ENCODE data around the gene SHISAL2A.
A peak's percentile ranks its signal among the peaks of the same experiment; 100 is the strongest.

SHISAL2A gene

GRCh38 chr1:52659851-52660596 lies 27.1 kb downstream of the SHISAL2A start:
- no peak for DNase-seq (ENCODE audit: low spot score)

GRCh38 chr1:52660807-52661206 lies 27.8 kb downstream of the SHISAL2A start:
- no peak for DNase-seq (ENCODE audit: low spot score)

- DNase-seq (ENCODE audit: low spot score), result no peak
These were observed 29.8 kb downstream of the SHISAL2A start for GRCh38 chr1:52662645-52663313.

GRCh38 chr1:52663716-52664115 lies 30.7 kb downstream of the SHISAL2A start:
- no peak for DNase-seq (ENCODE audit: low spot score)

- DNase-seq (ENCODE audit: low spot score), result no peak
These were observed 32.3 kb downstream of the SHISAL2A start for GRCh38 chr1:52665006-52665941.

GRCh38 chr1:52667290-52667689 lies 34.3 kb downstream of the SHISAL2A start:
- no peak for DNase-seq (ENCODE audit: low spot score)

GRCh38 chr1:52667984-52668383 lies 35.0 kb downstream of the SHISAL2A start:
- no peak for DNase-seq (ENCODE audit: low spot score)

- DNase-seq (ENCODE audit: low spot score), result peak; percentile 49
These were observed 35.7 kb downstream of the SHISAL2A start for GRCh38 chr1:52668711-52669110.

- peak; percentile 73 for DNase-seq (ENCODE audit: low spot score)
These were observed 36.7 kb downstream of the SHISAL2A start for GRCh38 chr1:52669696-52670095.

- DNase-seq (ENCODE audit: low spot score), result no peak
These were observed 37.6 kb downstream of the SHISAL2A start for GRCh38 chr1:52670604-52671003.

GRCh38 chr1:52672946-52673345 lies 40.0 kb downstream of the SHISAL2A start:
- no peak for DNase-seq (ENCODE audit: low spot score)

- DNase-seq (ENCODE audit: low spot score), result no peak
These were observed 40.5 kb downstream of the SHISAL2A start for GRCh38 chr1:52673513-52673912.

GRCh38 chr1:52674497-52675384 lies 41.8 kb downstream of the SHISAL2A start:
- DNase-seq (ENCODE audit: low spot score), result no peak

GRCh38 chr1:52676249-52676903 lies 43.4 kb downstream of the SHISAL2A start:
- DNase-seq (ENCODE audit: low spot score), result no peak

- no peak for DNase-seq (ENCODE audit: low spot score)
These were observed 44.3 kb downstream of the SHISAL2A start for GRCh38 chr1:52677076-52677806.

- no peak for DNase-seq (ENCODE audit: low spot score)
These were observed 46.1 kb downstream of the SHISAL2A start for GRCh38 chr1:52679048-52679447.

GRCh38 chr1:52679498-52679897 lies 46.5 kb downstream of the SHISAL2A start:
- DNase-seq (ENCODE audit: low spot score), result no peak

- no peak for DNase-seq (ENCODE audit: low spot score)
These were observed 47.4 kb downstream of the SHISAL2A start for GRCh38 chr1:52680353-52680752.

GRCh38 chr1:52681136-52681535 lies 48.2 kb downstream of the SHISAL2A start:
- no peak for DNase-seq (ENCODE audit: low spot score)

GRCh38 chr1:52683367-52683940 lies 50.5 kb downstream of the SHISAL2A start:
- no peak for DNase-seq (ENCODE audit: low spot score)

Data from AG08396 (cell line).